ENCODE measurements around the gene LECT2.

GRCh38 chr5:135973323-135974020, 18.7 kb upstream of the LECT2 start:
- TF ChIP-seq CTCF (IDR thresholded peaks at IDR 0.05) (no peak), POLR2A (IDR thresholded peaks at IDR 0.05) (no peak), POLR2AphosphoS5 (IDR thresholded peaks at IDR 0.05) (no peak)
